Gastroesophageal sphincter (tissue), 4 donors: ENCODE data around the gene ADAM29. TPM values are rescaled to one million over a fixed set of nuclear protein-coding genes. Genes with fewer than 3 reads are reported as not detected.
"Not testable (repeated sequence)": the region's sequence is repeated elsewhere in the genome, so short reads cannot be mapped to it uniquely, and the experiment has no call there.

Experiments
- ATAC-seq: fragments of 150-250 bp; one replicate; pipeline ENCODE4 v1.9.1; 2016; ENCODE audit warnings: mild to moderate bottlenecking, moderate library complexity
- H3K27ac ChIP-seq, 4 donors: fragments of 200-600 bp; sonication (generic) in 3 of 4; 1 replicate in 3 of 4; 2 replicates in 1 of 4; pipeline ENCODE4 v1.5.1; 2016 to 2019
- H3K27me3 ChIP-seq: fragments of 200-600 bp; sonication (generic); one replicate; pipeline ENCODE4 v1.5.1; 2019
- H3K36me3 ChIP-seq, 2 donors: fragments of 200-600 bp; sonication (generic); one replicate each; pipeline ENCODE4 v1.5.1; 2019; ENCODE audit warnings: control low read depth in 1 of 2
- H3K4me1 ChIP-seq, 3 donors: fragments of 200-600 bp; sonication (generic); 1 replicate in 2 of 3; 2 replicates in 1 of 3; pipeline ENCODE4 v1.5.1; 2016 to 2019; ENCODE audit warnings: control low read depth in 2 of 3
- H3K4me3 ChIP-seq, 2 donors: fragments of 200-600 bp; sonication (generic); one replicate each; pipeline ENCODE4 v1.5.1; 2019; ENCODE audit warnings: mild to moderate bottlenecking in 1 of 2, moderate library complexity in 1 of 2
- H3K9me3 ChIP-seq, 3 donors: fragments of 200-600 bp; sonication (generic); one replicate each; pipeline ENCODE4 v1.5.1; 2017 to 2019; ENCODE audit warnings: control low read depth in 2 of 3
- CTCF ChIP-seq, 4 experiments: fragments of 200-600 bp in 2 of 4; fragments of 450-650 bp in 2 of 4; sonication (generic) in 1 of 4; IDR thresholded peaks; one replicate each; pipeline ENCODE4 v1.5.1; 2017 to 2019; ENCODE audit warnings: antibody characterized with exemption in 4 of 4, mild to moderate bottlenecking in 2 of 4, moderate library complexity in 2 of 4
- EP300 ChIP-seq: sonication (generic); formaldehyde crosslinking; IDR thresholded peaks from one replicate; pipeline ENCODE4 v1.6.1; 2017; ENCODE audit warnings: antibody characterized with exemption, mild to moderate bottlenecking
- POLR2A ChIP-seq, 2 donors: fragments of 450-650 bp; IDR thresholded peaks; one replicate each; pipeline ENCODE4 v1.6.1; 2017; ENCODE audit warnings: antibody characterized with exemption in 2 of 2, mild to moderate bottlenecking in 2 of 2, moderate library complexity in 1 of 2
- POLR2AphosphoS5 ChIP-seq: sonication (generic); formaldehyde crosslinking; IDR thresholded peaks from one replicate; pipeline ENCODE4 v1.6.1; 2017; ENCODE audit warnings: antibody characterized with exemption
- WGBS, 2 donors: methylation state at CpG; one replicate each; pipeline ENCODE4 v1.1.5; 2018; ENCODE audit warnings: low coverage in 1 of 2; 5-methylcytosine and 5-hydroxymethylcytosine counted together
- total RNA-seq, 4 donors: library from RNA; depleted of rRNA; stranded (reverse); fragments of >200 nt; gene quantifications; one replicate each; pipeline ENCODE4 v1.1.0, GENCODE V29; 2016

The ADAM29 gene
- not detected for total RNA-seq

- TF ChIP-seq CTCF (IDR thresholded peaks at IDR 0.05) (no peak), POLR2AphosphoS5 (no peak), EP300 (no peak), POLR2A (IDR thresholded peaks at IDR 0.05) (no peak)
- H3K9me3 ChIP-seq = no peaks in the 10 kb centered on the region
- H3K4me1 ChIP-seq = no peaks in the 10 kb centered on the region
- ATAC-seq = no peak
- WGBS, 2 donors = 89 to 93% methylated on average over 5 of the region's 5 CpGs
- H3K27ac ChIP-seq = no peak within 1 kb of the TSS
- H3K36me3 ChIP-seq = no peaks in the 10 kb centered on the region
- no peaks in the 10 kb centered on the region for H3K27me3 ChIP-seq
- H3K4me3 ChIP-seq = no peak within 1 kb of the TSS
These were observed at the start of gene ADAM29 for GRCh38 chr4:174918058-174918457. TSS of gene ADAM29 (plus strand) at chr4:174918358. CDS start at chr4:174975526, 57,168 bp downstream.

- Histone ChIP-seq H3K27me3 (no peaks in the 10 kb centered on the region), H3K4me1 (no peaks in the 10 kb centered on the region), H3K4me3 (no peak overlapping the region), H3K27ac (no peak overlapping the region), H3K36me3 (no peaks in the 10 kb centered on the region), H3K9me3 (no peaks in the 10 kb centered on the region)
- ATAC-seq = no peak
- TF ChIP-seq CTCF (IDR thresholded peaks at IDR 0.05) (no peak), POLR2AphosphoS5 (no peak), POLR2A (IDR thresholded peaks at IDR 0.05) (no peak), EP300 (no peak)
- WGBS, 2 donors = 70% methylated on average over 3 of the region's 3 CpGs; no CpG with 5 or more reads in 1 of the 2 donors
These were observed 48.8 kb upstream of the ADAM29 start for GRCh38 chr4:174869339-174869738.

GRCh38 chr4:174870311-174870710 is 47.8 kb upstream of the ADAM29 start:
- no peak overlapping the region for H3K27ac ChIP-seq
- H3K36me3 ChIP-seq = no peaks in the 10 kb centered on the region
- no peaks in the 10 kb centered on the region for H3K27me3 ChIP-seq
- no peak overlapping the region for H3K4me3 ChIP-seq
- TF ChIP-seq POLR2A (IDR thresholded peaks at IDR 0.05) (no peak), POLR2AphosphoS5 (no peak), CTCF (IDR thresholded peaks at IDR 0.05) (no peak)
- H3K9me3 ChIP-seq = no peaks in the 10 kb centered on the region
- 0 to 20% methylated on average over 1 to 2 of the region's 2 CpGs for WGBS, 2 donors
- ATAC-seq = no peak
- H3K4me1 ChIP-seq = no peaks in the 10 kb centered on the region

GRCh38 chr4:174871407-174871806 is 46.8 kb upstream of the ADAM29 start:
- H3K27ac ChIP-seq = no peak overlapping the region
- H3K4me1 ChIP-seq = no peaks in the 10 kb centered on the region
- no peaks in the 10 kb centered on the region for H3K27me3 ChIP-seq
- TF ChIP-seq EP300 (no peak), POLR2AphosphoS5 (no peak), CTCF (IDR thresholded peaks at IDR 0.05) (no peak), POLR2A (IDR thresholded peaks at IDR 0.05) (no peak)
- no peaks in the 10 kb centered on the region for H3K9me3 ChIP-seq
- no peak for ATAC-seq
- no peaks in the 10 kb centered on the region for H3K36me3 ChIP-seq
- no peak overlapping the region for H3K4me3 ChIP-seq

- not testable (repeated sequence) for H3K4me1 ChIP-seq, H3K27ac ChIP-seq, H3K36me3 ChIP-seq, H3K4me3 ChIP-seq, H3K9me3 ChIP-seq, H3K27me3 ChIP-seq, ATAC-seq
- WGBS, 2 donors = 58 to 70% methylated on average over 3 of the region's 4 CpGs
These were observed 45.0 kb upstream of the ADAM29 start for GRCh38 chr4:174873146-174873545.

GRCh38 chr4:174873931-174874330 is 44.2 kb upstream of the ADAM29 start:
- no peak overlapping the region for H3K27ac ChIP-seq
- whole genome bisulfite sequencing, 2 donors = 14 to 33% methylated on average over 1 of the region's 1 CpG
- no peaks in the 10 kb centered on the region for H3K36me3 ChIP-seq
- H3K4me1 ChIP-seq = no peaks in the 10 kb centered on the region
- no peaks in the 10 kb centered on the region for H3K9me3 ChIP-seq
- no peak for ATAC-seq
- no peak overlapping the region for H3K4me3 ChIP-seq
- no peaks in the 10 kb centered on the region for H3K27me3 ChIP-seq
- TF ChIP-seq POLR2AphosphoS5 (no peak), POLR2A (IDR thresholded peaks at IDR 0.05) (no peak), EP300 (no peak), CTCF (IDR thresholded peaks at IDR 0.05) (no peak)
